GM19467 (cell line): Measurements from ENCODE around the gene CLMN.
"Not testable (repeated sequence)": the region's sequence is repeated elsewhere in the genome, so short reads cannot be mapped to it uniquely, and the experiment has no call there.

Experiments
- ATAC-seq: cut with Tn5 transposase; IDR thresholded peaks from one replicate; pipeline ENCODE4 v1.9.1; 2021; ENCODE audit warnings: mild to moderate bottlenecking, moderate library complexity; ENCODE audit not compliant: unreplicated experiment

Gene CLMN

DNA sequence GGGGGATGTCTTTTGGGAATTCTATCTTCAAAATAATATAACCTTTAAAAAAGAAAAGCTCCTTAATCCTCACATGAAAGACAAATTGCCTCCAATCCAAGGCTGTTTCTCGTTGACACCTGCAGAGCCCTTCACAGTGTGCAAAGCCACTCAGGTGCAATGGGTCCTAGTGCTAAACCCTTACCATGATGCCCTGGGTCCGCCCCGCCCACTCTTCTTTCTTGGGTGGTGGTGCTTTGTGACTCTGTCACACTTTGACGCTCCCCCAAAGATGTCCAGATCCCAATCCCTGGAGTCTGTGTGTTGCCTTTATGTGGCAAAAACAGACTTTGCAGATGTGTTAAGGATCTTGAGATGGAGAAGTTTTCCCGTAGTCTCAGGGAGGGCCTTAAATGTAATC, 29.7 kb downstream of the CLMN start:
- ATAC-seq: no peak

- ATAC-seq: no peak
Measured at GRCh38 chr14:95289323-95290010, 30.2 kb downstream of the CLMN start.

DNA sequence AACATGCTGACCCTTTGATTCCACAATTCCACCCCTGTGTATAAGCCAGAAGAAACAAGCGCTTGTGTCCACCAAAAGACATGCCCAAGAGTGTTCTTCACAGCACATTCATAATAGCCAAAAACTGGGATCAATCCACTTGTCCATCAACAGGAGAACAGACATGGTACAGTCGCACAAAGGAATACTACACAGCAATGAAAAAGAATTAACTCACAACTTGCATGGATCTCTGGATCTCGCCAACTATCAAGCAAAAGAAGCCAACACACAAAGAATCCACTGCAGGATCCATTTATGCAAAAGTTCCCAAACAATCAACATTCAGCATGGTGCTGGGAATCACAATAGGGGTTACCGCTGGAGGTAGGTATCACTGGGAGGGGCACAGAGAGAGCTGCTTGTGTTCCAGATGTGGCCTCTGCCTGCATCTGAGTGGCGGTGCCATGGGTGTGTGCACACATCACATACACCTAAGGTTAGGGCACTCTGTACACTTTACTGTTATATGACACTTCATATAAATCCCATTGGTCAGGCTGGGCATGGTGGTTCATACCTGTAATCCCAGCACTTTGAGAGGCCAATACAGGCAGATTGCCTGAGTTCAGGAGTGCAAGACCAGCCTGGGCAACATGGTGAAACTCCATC, 30.9 kb downstream of the CLMN start:
- ATAC-seq: no peak

- no peak for ATAC-seq
Measured at GRCh38 chr14:95287176-95287754, 32.4 kb downstream of the CLMN start.

DNA sequence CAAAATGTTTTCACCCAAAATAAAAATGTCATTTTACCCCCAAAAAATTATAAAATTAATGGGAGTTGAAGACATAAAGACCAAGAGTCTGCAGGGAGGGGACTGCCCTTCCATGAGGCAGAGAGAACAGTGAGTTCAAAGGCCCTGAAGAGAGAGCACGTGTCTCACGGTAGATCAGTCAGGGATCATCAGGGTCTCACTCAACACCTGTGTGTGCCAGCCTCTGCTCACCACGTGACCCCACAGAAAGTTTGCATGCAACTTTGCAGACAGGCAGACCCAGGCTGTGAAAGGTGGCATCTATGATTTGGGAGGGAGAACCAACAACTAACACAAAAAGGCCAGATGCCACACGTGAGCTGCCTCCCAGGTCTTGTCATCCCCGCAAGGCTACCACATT, 33.1 kb downstream of the CLMN start:
- no peak for ATAC-seq

- ATAC-seq: no peak
Measured at GRCh38 chr14:95285566-95285965, 34.1 kb downstream of the CLMN start.

- not testable (repeated sequence) for ATAC-seq
Measured at GRCh38 chr14:95283802-95284201, 35.9 kb downstream of the CLMN start.

GRCh38 chr14:95282986-95283380, 36.7 kb downstream of the CLMN start:
- not testable (repeated sequence) for ATAC-seq

DNA sequence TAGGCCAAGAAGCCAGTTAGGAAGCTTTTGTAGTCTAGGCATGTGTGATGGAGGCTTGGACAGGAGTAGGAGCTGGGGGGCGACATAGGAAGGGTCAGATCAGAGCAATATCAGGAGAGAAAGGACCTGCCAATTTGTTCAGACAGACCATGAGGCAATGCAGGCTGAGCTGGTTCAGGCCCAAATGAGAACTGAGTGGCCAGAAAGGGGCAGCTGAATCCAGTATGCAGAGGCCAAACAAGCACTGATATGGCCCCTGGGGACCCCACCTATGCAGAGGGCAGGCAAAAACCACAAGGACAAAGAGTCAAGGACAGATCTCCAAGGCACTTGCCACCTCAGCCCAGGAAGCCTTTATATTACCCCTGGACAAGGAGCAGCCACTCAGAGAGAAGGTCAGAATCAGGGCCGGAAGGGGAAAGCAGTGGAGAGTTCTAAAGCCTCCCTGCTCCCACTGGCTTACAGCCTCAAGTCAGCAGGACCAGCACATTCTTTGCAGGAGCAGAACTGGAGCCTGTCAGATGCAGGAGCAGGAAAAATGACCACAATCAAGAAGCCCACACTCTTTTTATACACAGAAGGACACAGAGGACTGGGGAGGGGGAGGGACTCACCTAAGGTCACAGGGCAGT, 37.2 kb downstream of the CLMN start:
- no peak for ATAC-seq

DNA sequence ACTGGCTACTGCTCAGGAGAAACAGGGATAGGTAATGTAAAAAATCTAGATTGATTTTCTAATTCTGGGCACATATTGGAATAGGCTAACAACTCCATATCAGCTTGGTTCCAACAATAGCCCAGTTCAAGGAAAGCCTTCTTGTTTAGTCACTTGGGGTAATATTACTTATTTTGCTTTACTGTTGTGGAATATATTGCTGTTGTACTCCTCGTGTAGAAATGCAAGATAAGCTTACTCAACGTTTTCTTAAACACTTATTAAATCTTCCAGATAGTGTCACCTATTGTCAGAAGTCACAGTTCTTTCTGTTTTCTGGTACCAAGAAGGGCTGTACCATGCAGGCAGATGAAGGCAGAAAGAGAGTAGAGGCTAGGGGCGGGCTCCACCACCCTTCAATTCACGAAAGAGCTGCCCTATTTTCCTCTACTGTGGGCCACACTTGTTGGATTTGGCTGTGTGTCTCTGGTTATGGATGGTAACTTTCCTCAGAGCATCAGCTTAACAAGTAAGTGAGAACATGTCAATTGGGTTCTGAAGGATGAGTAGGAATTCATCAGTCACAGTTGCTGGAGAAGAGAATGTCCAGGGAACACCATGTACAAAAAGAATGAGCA, 38.0 kb downstream of the CLMN start:
- ATAC-seq: no peak

DNA sequence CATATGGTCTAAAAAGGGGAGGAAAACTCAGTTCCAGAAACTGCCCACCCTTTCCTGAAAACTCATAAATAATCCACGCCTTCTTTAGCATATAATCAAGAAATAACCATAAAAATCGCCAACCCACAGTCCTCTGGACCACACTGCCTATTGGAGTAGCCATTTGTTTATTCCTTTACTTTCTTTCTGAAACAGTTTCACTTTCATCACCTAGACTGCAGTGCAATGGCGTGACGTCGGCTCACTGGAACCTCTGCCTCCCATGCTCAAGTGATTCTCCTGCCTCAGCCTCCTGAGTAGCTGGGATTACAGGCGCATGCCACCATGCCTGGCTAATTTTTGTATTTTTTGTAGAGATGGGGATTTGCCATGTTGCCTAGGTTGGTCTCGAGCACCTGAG, 44.2 kb downstream of the CLMN start:
- no peak for ATAC-seq

DNA sequence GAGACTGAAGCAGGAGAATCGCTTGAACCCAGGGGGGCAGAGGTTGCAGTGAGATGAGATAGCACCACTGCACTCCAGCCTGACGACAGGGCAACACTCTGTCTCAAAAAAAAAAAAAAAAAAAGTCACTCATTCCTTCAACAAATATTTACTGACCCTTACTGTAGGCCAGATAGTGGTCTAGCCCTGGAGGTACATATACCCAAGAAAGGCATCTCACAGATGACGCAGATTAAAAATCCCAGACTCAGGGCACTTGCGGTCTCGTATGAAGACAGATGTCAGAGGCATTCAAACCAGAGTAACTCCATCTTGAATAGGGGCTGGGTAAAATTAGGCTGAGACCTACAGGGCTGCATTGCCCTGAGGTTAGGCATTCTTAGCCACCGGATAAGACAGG, 44.8 kb downstream of the CLMN start:
- ATAC-seq: no peak

- no peak for ATAC-seq
Measured at GRCh38 chr14:95274279-95274678, 45.4 kb downstream of the CLMN start.

- ATAC-seq: no peak
Measured at GRCh38 chr14:95273001-95273978, 46.4 kb downstream of the CLMN start.

DNA sequence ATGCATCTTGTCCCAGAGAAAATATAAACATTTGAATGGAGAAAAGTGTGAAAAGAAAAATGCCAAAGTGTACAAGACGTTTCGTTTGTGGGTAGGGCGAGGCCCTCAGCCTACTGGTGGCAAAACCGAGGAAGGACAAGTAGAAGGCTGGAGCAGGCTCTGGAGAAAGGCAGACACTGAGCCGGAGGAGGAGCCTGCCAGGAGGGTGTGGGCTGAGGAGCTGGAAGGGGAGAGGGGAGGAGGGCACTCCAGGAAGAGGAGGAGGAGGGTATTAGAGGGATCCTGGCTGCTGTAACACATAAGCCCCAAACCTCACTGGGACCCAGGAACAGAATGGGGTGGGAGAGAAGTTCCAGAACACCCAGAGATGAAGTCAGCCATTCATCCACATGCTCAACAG, 47.7 kb downstream of the CLMN start:
- no peak for ATAC-seq

- ATAC-seq: no peak
Measured at GRCh38 chr14:95270203-95270602, 49.5 kb downstream of the CLMN start.

- no peak for ATAC-seq
Measured at GRCh38 chr14:95269493-95269892, 50.2 kb downstream of the CLMN start.

DNA sequence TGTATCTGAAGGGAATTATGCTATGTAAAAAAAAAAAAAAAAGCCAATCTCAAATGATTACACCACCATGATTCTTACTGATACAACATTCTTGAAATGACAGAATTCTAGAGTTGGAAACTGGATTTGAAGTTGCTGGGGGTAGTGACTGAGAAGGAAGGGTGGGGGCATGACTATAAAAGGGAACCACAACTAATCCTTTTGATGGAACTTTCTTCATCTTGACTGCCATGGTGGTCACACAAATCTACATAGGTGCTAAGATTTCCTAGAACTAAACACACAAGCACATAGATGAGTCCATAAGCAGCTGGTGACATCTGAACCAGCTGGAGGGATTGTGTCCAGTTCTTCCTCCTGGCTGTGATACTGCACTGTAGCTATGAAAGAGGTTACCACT, 51.4 kb downstream of the CLMN start:
- ATAC-seq: no peak

GRCh38 chr14:95267306-95267705, 52.4 kb downstream of the CLMN start:
- ATAC-seq: no peak
